ENCODE measurements around the gene TMEM179. TPM values are rescaled to one million over a fixed set of nuclear protein-coding genes. Genes with fewer than 3 reads are reported as not detected.

Gene TMEM179
- total and polyA plus RNA-seq, 2 of the 13 experiments (the other 11 are each of a cell fraction or from before 2014, with no cell fraction given) = not detected

DNA sequence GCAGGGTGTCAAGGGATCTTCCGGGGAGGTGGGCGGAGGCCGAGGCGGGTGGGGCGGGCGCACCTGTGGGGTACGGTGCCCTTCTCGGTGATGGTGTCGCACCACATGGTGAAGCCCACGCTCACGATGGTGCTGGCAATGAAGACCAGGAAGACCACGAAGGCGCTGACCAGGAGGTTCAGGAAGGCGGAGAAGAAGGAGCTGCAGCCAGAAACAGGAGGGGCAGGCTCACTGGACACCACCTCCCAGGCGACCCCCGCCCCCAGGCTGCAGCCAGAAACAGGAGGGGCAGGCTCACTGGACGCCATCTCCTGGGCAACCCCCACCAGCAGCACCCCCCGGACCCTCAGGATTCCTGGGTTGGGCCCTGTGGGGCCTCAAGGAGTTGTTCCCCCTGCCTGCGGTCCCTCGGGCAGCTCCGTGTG, 7.6 kb downstream of the TMEM179 start (continued):
- TF ChIP-seq, protein P1, sequence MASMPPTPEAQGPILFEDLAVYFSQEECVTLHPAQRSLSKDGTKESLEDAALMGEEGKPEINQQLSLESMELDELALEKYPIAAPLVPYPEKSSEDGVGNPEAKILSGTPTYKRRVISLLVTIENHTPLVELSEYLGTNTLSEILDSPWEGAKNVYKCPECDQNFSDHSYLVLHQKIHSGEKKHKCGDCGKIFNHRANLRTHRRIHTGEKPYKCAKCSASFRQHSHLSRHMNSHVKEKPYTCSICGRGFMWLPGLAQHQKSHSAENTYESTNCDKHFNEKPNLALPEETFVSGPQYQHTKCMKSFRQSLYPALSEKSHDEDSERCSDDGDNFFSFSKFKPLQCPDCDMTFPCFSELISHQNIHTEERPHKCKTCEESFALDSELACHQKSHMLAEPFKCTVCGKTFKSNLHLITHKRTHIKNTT (CRISPR knock-in tag; IDR thresholded peaks at IDR 0.05) = no peak
- TF ChIP-seq, protein P2, sequence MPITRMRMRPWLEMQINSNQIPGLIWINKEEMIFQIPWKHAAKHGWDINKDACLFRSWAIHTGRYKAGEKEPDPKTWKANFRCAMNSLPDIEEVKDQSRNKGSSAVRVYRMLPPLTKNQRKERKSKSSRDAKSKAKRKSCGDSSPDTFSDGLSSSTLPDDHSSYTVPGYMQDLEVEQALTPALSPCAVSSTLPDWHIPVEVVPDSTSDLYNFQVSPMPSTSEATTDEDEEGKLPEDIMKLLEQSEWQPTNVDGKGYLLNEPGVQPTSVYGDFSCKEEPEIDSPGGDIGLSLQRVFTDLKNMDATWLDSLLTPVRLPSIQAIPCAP (CRISPR knock-in tag; IDR thresholded peaks at IDR 0.05; ENCODE audit: low read depth) = no peak
- no peak for TF ChIP-seq SKI (IDR thresholded peaks at IDR 0.05; ENCODE audit: partially characterized antibody)
- TF ChIP-seq HMGA1 (CRISPR knock-in tag; conservative IDR thresholded peaks at IDR 0.05) = no peak

DNA sequence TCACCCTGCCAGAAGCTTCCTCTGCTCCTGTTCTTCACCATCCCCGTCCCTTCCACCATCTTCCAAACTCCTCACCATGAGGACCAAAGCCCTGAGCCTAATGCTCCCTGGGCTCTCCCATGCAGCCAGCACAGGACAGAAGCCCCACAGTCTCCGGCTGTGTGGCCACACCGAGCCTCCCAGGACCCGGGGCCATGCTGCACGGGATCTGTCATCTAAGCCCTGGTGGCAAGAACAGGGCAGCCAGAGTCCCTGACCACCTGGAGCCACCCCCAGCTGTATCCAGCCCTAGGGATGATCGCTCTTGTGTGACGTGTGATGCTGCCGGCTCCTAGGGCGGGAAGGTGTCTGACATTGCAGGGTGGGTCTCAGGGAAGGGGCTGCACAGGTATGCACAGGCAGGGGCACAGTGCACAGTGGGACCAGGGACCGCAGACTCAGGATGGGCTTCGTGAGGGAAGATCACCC, 8.1 kb downstream of the TMEM179 start:
- H3K27ac ChIP-seq (ENCODE audit: extremely low read length, insufficient read depth, low read length) = no peak overlapping the region
- intact Hi-C loops (cut with micrococcal nuclease; ENCODE audit: unreplicated experiment) (no loop called here), in situ Hi-C loops (cut with HindIII; ENCODE audit: extremely low pct_ligation_motif_present, low pct_unique_long_range_greater_than_20kb) (no loop called here)
- ATAC-seq (no peak), FAIRE-seq (no peak), DNase-seq (ENCODE audit: low spot score) (no peak)
- no peaks in the 10 kb centered on the region for H3K4me1 ChIP-seq (ENCODE audit: insufficient read depth, low read length)
- H3K9me3 ChIP-seq (ENCODE audit: low read length) = no peaks in the 10 kb centered on the region
- no peak overlapping the region for H2AFZ ChIP-seq (ENCODE audit: low read length)
- POLR2A ChIA-PET = no interaction called here
- 1% methylated on average over 10 of the region's 11 CpGs for WGBS (ENCODE audit: low lambda C conversion rate)
- peaks cover 7% of the 10 kb centered on the region; the same call in 1 of the 2 replicates for H4K20me1 ChIP-seq (ENCODE audit: insufficient read depth, low read length)
- H3K36me3 ChIP-seq (replicated peaks in 1 of 2; ENCODE audit: control insufficient read depth in 1 of 2, insufficient read depth in 2 of 2, low read length in 2 of 2) = no peaks in the 10 kb centered on the region
- H3K9ac ChIP-seq (ENCODE audit: insufficient read depth, low read depth, low read length) = no peak overlapping the region
- no peak overlapping the region for H3K4me3 ChIP-seq (replicated peaks in 1 of 3; ENCODE audit: insufficient read depth in 1 of 3, low read depth in 2 of 3, low read length in 3 of 3)
- CTCF ChIA-PET (ENCODE audit: low intra/inter-chr PET ratio, low total read pairs) = no interaction called here
- TF ChIP-seq, protein P3, sequence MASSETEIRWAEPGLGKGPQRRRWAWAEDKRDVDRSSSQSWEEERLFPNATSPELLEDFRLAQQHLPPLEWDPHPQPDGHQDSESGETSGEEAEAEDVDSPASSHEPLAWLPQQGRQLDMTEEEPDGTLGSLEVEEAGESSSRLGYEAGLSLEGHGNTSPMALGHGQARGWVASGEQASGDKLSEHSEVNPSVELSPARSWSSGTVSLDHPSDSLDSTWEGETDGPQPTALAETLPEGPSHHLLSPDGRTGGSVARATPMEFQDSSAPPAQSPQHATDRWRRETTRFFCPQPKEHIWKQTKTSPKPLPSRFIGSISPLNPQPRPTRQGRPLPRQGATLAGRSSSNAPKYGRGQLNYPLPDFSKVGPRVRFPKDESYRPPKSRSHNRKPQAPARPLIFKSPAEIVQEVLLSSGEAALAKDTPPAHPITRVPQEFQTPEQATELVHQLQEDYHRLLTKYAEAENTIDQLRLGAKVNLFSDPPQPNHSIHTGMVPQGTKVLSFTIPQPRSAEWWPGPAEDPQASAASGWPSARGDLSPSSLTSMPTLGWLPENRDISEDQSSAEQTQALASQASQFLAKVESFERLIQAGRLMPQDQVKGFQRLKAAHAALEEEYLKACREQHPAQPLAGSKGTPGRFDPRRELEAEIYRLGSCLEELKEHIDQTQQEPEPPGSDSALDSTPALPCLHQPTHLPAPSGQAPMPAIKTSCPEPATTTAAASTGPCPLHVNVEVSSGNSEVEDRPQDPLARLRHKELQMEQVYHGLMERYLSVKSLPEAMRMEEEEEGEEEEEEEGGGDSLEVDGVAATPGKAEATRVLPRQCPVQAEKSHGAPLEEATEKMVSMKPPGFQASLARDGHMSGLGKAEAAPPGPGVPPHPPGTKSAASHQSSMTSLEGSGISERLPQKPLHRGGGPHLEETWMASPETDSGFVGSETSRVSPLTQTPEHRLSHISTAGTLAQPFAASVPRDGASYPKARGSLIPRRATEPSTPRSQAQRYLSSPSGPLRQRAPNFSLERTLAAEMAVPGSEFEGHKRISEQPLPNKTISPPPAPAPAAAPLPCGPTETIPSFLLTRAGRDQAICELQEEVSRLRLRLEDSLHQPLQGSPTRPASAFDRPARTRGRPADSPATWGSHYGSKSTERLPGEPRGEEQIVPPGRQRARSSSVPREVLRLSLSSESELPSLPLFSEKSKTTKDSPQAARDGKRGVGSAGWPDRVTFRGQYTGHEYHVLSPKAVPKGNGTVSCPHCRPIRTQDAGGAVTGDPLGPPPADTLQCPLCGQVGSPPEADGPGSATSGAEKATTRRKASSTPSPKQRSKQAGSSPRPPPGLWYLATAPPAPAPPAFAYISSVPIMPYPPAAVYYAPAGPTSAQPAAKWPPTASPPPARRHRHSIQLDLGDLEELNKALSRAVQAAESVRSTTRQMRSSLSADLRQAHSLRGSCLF (CRISPR knock-in tag; IDR thresholded peaks at IDR 0.05; ENCODE audit: borderline replicate concordance) = no peak
- TF ChIP-seq KLF12 (CRISPR knock-in tag; IDR thresholded peaks at IDR 0.05; ENCODE audit: borderline replicate concordance) (no peak), GATAD2A (CRISPR knock-in tag; IDR thresholded peaks at IDR 0.05) (no peak), ZNF550 (CRISPR knock-in tag; IDR thresholded peaks at IDR 0.05; ENCODE audit: borderline replicate concordance) (no peak), MZF1 (CRISPR knock-in tag; IDR thresholded peaks at IDR 0.05; ENCODE audit: borderline replicate concordance) (no peak), ZNF333 (CRISPR knock-in tag; IDR thresholded peaks at IDR 0.05; ENCODE audit: borderline replicate concordance) (no peak), POLR2AphosphoS2 (IDR thresholded peaks at IDR 0.05; ENCODE audit: low read depth, low read length) (no peak), KMT2A (CRISPR knock-in tag; IDR thresholded peaks at IDR 0.05) (no peak)
- no peaks in the 10 kb centered on the region for H3K79me2 ChIP-seq (ENCODE audit: insufficient read depth, low read length)
- peaks cover 25 to 53% of the 10 kb centered on the region in 2 experiments; a peak in 4 of 5 replicates for H3K27me3 ChIP-seq (ENCODE audit: control insufficient read depth in 1 of 2, insufficient read depth in 2 of 2, low read length in 2 of 2)
- BruUV-seq (replicated peaks) = no TSS peak
- H3K4me2 ChIP-seq (ENCODE audit: low read depth, low read length) = no peak overlapping the region

Measured in HepG2 (cell line).